Measurements from ENCODE around the gene C1orf167.

C1orf167 gene

DNA sequence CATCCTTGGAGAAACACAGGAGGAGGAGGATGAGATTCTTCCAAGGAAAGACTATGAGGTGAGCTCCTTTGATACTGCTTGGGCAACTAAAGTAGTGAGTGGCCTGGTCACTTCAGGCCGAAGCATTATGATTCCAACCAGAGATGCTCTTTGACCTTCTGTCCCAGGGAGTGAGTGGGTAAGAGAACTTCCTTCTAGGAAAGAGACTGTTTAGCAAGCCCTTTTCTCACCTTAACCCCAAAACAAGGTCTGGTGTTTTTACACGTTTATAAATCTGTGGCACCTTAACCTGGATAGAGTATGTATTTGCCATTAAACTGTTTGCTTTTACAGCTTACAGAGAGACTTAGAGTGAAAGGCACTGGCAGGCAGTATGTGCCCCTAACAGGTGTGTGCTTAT is 45.1 kb downstream of the C1orf167 start:
- Histone ChIP-seq H3K4me3 (ENCODE audit: insufficient read depth, low read depth, low read length, poor library complexity, severe bottlenecking) (no peak overlapping the region), H3K4me1 (ENCODE audit: control insufficient read depth, insufficient read depth, low read length, poor library complexity, severe bottlenecking) (peaks cover 32% of the 10 kb centered on the region), H3K27ac (ENCODE audit: insufficient read depth, low read length, poor library complexity, severe bottlenecking) (peak overlapping the region; percentile 85), H3K27me3 (replicated peaks; ENCODE audit: control insufficient read depth, insufficient read depth, low read length, poor library complexity, severe bottlenecking) (no peaks in the 10 kb centered on the region), H3K9me3 (ENCODE audit: control insufficient read depth, low read length) (no peaks in the 10 kb centered on the region), H3K36me3 (ENCODE audit: control insufficient read depth, insufficient read depth, low read length) (peaks cover 6% of the 10 kb centered on the region)
- no peak for DNase-seq

DNA sequence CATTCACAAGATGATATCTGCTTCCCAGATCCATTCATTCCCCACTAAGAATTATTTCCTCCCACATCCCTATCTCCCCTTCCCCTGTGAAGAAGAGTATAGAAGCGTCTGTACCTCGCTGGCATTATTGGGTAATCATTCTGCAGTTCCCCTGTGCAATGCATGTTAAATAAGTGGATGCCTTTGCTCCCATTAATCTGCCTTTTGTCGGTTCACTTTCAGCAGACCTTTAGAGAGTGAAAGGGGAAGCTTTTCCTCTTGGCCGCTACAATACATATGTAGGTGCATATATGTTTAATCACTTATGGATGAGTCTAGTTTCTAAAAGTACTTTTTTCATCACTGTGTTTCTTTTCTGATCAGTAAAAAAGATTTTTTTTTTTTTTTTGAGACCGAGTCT is 51.0 kb downstream of the C1orf167 start:
- H3K27ac ChIP-seq (ENCODE audit: insufficient read depth, low read length, poor library complexity, severe bottlenecking) = no peak overlapping the region
- H3K36me3 ChIP-seq (ENCODE audit: control insufficient read depth, insufficient read depth, low read length) = peaks cover 34% of the 10 kb centered on the region

DNA sequence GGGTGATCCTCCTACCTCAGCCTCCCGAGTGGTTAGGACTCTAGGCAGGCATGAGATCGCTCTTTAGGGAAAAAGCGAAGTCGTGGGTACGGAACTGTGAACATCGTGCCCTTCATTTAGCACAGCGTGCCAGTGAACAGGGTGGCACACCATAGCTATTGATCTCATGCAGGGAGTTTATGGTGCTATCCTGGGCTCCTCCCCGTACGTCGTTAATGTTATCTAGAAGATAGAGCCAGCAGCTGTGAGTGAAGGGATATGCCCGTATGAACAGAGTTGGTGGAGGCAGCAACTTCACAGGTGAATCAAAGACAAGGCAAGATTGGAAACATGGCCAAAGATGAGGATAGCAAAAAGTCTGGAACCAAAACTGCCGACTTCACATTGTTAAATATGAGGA is 55.2 kb downstream of the C1orf167 start:
- no peaks in the 10 kb centered on the region for H3K9me3 ChIP-seq (ENCODE audit: control insufficient read depth, low read length)
- DNase-seq = no peak
- H3K27me3 ChIP-seq (replicated peaks; ENCODE audit: control insufficient read depth, insufficient read depth, low read length, poor library complexity, severe bottlenecking) = no peaks in the 10 kb centered on the region
- H3K36me3 ChIP-seq (ENCODE audit: control insufficient read depth, insufficient read depth, low read length) = peaks cover 44% of the 10 kb centered on the region
- H3K27ac ChIP-seq (ENCODE audit: insufficient read depth, low read length, poor library complexity, severe bottlenecking) = no peak overlapping the region
- no peak overlapping the region for H3K4me3 ChIP-seq (ENCODE audit: insufficient read depth, low read depth, low read length, poor library complexity, severe bottlenecking)
- H3K4me1 ChIP-seq (ENCODE audit: control insufficient read depth, insufficient read depth, low read length, poor library complexity, severe bottlenecking) = no peaks in the 10 kb centered on the region

More for the DNA sequence above, 51.0 kb downstream of the C1orf167 start:
- Histone ChIP-seq H3K27me3 (replicated peaks; ENCODE audit: control insufficient read depth, insufficient read depth, low read length, poor library complexity, severe bottlenecking) (no peaks in the 10 kb centered on the region), H3K4me1 (ENCODE audit: control insufficient read depth, insufficient read depth, low read length, poor library complexity, severe bottlenecking) (no peaks in the 10 kb centered on the region), H3K4me3 (ENCODE audit: insufficient read depth, low read depth, low read length, poor library complexity, severe bottlenecking) (no peak overlapping the region), H3K9me3 (ENCODE audit: control insufficient read depth, low read length) (no peaks in the 10 kb centered on the region)
- DNase-seq = no peak

DNA sequence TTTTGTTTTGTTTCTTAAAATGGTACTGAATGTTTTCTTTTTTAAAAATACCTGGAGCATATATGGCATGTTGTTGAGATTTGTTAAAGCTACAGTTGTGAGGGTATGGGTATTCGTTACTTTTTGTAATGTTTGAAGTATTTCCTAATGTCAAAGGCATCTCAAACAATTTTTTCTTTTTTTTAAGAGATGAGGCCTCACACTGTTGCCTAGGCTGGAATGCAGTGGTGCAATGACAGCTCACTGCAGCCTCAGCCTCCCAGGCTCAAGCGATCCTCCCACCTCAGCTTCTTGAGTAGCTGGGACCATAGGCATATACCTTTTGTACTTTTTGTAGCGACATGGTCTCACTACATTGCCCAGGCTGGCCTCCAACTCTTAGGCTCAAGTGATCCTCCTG is 60.1 kb downstream of the C1orf167 start:
- peaks cover 47% of the 10 kb centered on the region for H3K36me3 ChIP-seq (ENCODE audit: control insufficient read depth, insufficient read depth, low read length)

DNA sequence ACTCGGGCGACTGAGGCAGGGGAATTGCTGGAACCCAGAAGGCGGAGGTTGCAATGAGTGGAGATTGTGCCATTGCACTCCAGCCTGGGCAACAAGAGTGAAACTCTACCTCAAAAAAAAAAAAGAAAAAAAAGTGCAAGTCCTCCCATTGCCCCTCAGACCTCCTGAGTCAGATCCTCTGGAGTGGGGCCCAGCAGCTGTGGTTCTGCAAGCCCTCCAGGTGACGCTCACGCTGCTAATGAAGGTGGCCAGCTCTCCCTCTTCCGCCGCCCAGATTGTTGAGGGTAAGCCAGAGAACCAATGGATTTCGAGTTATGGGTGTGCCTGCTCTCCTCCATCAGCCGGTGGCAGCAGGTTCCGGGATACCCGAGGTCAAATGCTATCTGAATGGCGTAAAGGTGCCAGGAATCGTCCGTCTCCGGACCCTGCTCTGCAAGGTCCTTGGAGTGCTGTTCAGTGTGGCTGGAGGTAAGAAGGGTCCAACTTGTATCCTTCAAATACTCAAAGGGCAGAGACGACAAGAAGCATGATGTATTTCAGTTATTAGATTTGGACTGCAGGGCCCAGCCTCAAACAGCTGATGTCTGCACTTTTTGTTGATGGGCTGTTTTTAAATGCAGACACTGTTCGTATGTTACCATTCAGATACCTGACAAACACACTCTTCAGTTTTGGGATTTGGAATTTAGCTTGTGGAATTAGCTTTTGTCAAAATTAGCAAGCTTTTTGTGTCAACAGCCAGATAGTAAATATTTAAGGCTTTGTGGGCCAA is 61.6 kb downstream of the C1orf167 start:
- Histone ChIP-seq H3K4me1 (ENCODE audit: control insufficient read depth, insufficient read depth, low read length, poor library complexity, severe bottlenecking) (no peaks in the 10 kb centered on the region), H3K4me3 (ENCODE audit: insufficient read depth, low read depth, low read length, poor library complexity, severe bottlenecking) (no peak overlapping the region), H3K36me3 (ENCODE audit: control insufficient read depth, insufficient read depth, low read length) (peaks cover 44% of the 10 kb centered on the region), H3K9me3 (ENCODE audit: control insufficient read depth, low read length) (no peaks in the 10 kb centered on the region), H3K27ac (ENCODE audit: insufficient read depth, low read length, poor library complexity, severe bottlenecking) (no peak overlapping the region), H3K27me3 (replicated peaks; ENCODE audit: control insufficient read depth, insufficient read depth, low read length, poor library complexity, severe bottlenecking) (no peaks in the 10 kb centered on the region)
- no peak for DNase-seq

More for the DNA sequence above, 60.1 kb downstream of the C1orf167 start:
- H3K9me3 ChIP-seq (ENCODE audit: control insufficient read depth, low read length) = no peaks in the 10 kb centered on the region
- no peak for DNase-seq
- no peaks in the 10 kb centered on the region for H3K27me3 ChIP-seq (replicated peaks; ENCODE audit: control insufficient read depth, insufficient read depth, low read length, poor library complexity, severe bottlenecking)
- no peak overlapping the region for H3K27ac ChIP-seq (ENCODE audit: insufficient read depth, low read length, poor library complexity, severe bottlenecking)
- H3K4me1 ChIP-seq (ENCODE audit: control insufficient read depth, insufficient read depth, low read length, poor library complexity, severe bottlenecking) = no peaks in the 10 kb centered on the region
- H3K4me3 ChIP-seq (ENCODE audit: insufficient read depth, low read depth, low read length, poor library complexity, severe bottlenecking) = no peak overlapping the region

DNA sequence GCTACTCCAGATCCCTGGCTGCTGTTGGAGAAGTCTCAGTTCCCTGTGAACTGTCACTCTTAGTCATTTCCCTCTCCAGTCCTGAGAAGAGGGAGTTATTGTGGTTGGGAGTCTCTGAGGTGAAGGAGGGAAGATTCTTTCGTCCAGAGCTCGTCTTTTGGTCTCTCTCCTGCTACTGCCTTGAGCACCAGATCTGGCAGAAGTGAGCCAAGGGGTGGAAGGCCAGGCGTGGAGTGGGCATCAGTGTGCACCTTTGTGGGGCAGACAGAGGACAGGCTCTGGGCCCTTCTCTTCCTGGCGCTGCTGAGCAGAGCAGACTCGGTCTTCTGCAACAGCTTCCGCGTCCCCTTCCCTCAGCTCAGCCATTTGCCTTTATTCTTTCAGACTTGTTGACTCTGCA is 63.1 kb downstream of the C1orf167 start:
- no peak for DNase-seq
- H3K36me3 ChIP-seq (ENCODE audit: control insufficient read depth, insufficient read depth, low read length) = peaks cover 42% of the 10 kb centered on the region
- H3K27ac ChIP-seq (ENCODE audit: insufficient read depth, low read length, poor library complexity, severe bottlenecking) = no peak overlapping the region
- H3K9me3 ChIP-seq (ENCODE audit: control insufficient read depth, low read length) = no peaks in the 10 kb centered on the region
- no peaks in the 10 kb centered on the region for H3K27me3 ChIP-seq (replicated peaks; ENCODE audit: control insufficient read depth, insufficient read depth, low read length, poor library complexity, severe bottlenecking)
- H3K4me3 ChIP-seq (ENCODE audit: insufficient read depth, low read depth, low read length, poor library complexity, severe bottlenecking) = no peak overlapping the region
- H3K4me1 ChIP-seq (ENCODE audit: control insufficient read depth, insufficient read depth, low read length, poor library complexity, severe bottlenecking) = no peaks in the 10 kb centered on the region

DNA sequence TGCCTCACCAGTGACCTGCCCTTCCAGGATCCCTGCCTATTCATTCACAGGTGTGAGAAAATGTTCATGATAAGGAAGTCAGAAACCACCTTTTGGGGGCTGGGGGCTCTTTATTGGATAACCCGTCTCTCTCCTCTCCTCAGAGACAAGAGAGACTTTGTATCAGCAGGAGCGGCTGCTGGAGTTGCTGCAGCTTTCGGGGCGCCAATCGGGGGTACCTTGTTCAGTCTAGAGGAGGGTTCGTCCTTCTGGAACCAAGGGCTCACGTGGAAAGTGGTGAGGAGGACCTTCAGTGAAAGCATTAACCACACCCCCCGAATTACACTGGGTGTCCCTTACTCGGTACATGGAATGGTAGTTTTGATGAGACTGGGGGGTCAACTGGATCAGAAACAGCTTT is 65.0 kb downstream of the C1orf167 start:
- Histone ChIP-seq H3K4me1 (ENCODE audit: control insufficient read depth, insufficient read depth, low read length, poor library complexity, severe bottlenecking) (no peaks in the 10 kb centered on the region), H3K27ac (ENCODE audit: insufficient read depth, low read length, poor library complexity, severe bottlenecking) (no peak overlapping the region), H3K4me3 (ENCODE audit: insufficient read depth, low read depth, low read length, poor library complexity, severe bottlenecking) (no peak overlapping the region), H3K36me3 (ENCODE audit: control insufficient read depth, insufficient read depth, low read length) (peaks cover 42% of the 10 kb centered on the region), H3K27me3 (replicated peaks; ENCODE audit: control insufficient read depth, insufficient read depth, low read length, poor library complexity, severe bottlenecking) (no peaks in the 10 kb centered on the region), H3K9me3 (ENCODE audit: control insufficient read depth, low read length) (no peaks in the 10 kb centered on the region)
- no peak for DNase-seq

DNA sequence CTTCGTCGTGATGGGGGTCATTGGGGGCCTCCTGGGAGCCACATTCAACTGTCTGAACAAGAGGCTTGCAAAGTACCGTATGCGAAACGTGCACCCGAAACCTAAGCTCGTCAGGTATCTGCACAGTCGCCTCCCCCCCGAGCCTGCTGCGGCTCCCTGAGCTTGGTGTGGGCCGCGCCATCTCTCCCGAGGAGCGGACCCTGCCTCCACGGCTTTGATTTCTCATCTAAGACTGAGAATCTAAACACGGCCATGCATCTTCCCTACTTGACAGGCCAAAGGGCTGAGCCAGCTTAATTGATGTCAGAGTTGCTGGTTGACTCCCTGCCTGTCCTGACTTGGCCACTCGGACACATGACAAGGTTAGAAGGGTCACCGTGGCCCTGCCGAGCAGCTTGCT is 66.5 kb downstream of the C1orf167 start:
- H3K36me3 ChIP-seq (ENCODE audit: control insufficient read depth, insufficient read depth, low read length) = peaks cover 46% of the 10 kb centered on the region

DNA sequence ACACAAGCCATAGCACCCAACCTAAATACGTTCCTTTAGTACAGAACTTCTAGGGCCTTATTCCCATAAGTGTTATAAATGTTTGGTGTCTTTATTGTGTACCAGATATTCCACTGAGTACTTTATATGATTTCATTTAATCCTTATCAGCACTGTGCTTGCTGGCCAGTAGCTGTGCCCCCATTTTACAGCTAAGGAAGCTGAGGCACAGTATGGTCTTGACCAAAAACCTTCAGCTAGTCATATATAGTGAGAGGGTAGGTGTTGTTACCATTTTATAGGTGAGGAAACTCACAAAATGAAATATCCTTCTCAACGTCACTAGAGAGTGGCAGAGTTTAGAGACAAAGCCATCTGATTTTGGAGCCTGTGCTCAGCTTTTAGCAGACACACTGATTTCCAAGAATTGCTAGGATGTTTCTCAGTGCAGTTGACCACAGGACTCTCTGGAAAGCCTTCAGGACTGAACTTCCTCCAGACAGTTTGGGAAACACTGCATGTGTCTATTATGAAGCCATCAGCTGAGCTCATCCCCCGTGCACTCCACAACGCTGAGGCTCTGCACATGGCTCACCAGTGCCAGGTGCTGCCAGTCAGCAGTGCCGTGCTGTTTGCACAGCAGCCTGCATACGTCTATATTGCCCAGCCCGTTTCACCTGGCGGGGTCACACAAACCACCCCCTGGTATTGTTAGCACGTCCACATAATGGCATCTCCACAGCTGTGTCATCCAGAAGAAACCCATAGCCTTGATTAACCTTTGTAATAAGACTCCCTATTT is 70.1 kb downstream of the C1orf167 start:
- no peak overlapping the region for H3K4me3 ChIP-seq (ENCODE audit: insufficient read depth, low read depth, low read length, poor library complexity, severe bottlenecking)
- no peaks in the 10 kb centered on the region for H3K27me3 ChIP-seq (replicated peaks; ENCODE audit: control insufficient read depth, insufficient read depth, low read length, poor library complexity, severe bottlenecking)
- no peaks in the 10 kb centered on the region for H3K4me1 ChIP-seq (ENCODE audit: control insufficient read depth, insufficient read depth, low read length, poor library complexity, severe bottlenecking)
- no peaks in the 10 kb centered on the region for H3K9me3 ChIP-seq (ENCODE audit: control insufficient read depth, low read length)
- no peak for DNase-seq
- H3K27ac ChIP-seq (ENCODE audit: insufficient read depth, low read length, poor library complexity, severe bottlenecking) = no peak overlapping the region
- H3K36me3 ChIP-seq (ENCODE audit: control insufficient read depth, insufficient read depth, low read length) = peaks cover 43% of the 10 kb centered on the region

More for the DNA sequence above, 66.5 kb downstream of the C1orf167 start:
- no peak overlapping the region for H3K27ac ChIP-seq (ENCODE audit: insufficient read depth, low read length, poor library complexity, severe bottlenecking)
- no peaks in the 10 kb centered on the region for H3K4me1 ChIP-seq (ENCODE audit: control insufficient read depth, insufficient read depth, low read length, poor library complexity, severe bottlenecking)
- H3K4me3 ChIP-seq (ENCODE audit: insufficient read depth, low read depth, low read length, poor library complexity, severe bottlenecking) = no peak overlapping the region
- no peak for DNase-seq
- no peaks in the 10 kb centered on the region for H3K27me3 ChIP-seq (replicated peaks; ENCODE audit: control insufficient read depth, insufficient read depth, low read length, poor library complexity, severe bottlenecking)
- no peaks in the 10 kb centered on the region for H3K9me3 ChIP-seq (ENCODE audit: control insufficient read depth, low read length)

DNA sequence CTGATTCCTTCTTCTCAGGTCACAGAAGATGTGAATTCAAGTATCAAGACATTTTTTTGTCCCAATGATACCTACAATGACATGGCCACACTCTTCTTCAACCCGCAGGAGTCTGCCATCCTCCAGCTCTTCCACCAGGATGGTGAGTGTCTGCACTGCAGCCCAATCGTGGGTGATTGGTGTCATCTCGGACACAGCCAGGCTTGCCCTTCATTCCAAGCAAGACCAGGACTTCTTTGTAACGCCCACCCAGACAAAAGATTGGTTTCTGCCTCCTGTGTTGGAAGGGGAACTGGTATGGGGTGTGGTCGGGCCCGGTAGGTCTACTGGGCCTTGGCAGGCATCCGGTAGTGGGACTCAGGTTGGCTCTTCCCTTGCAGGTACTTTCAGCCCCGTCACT is 71.5 kb downstream of the C1orf167 start:
- Histone ChIP-seq H3K4me1 (ENCODE audit: control insufficient read depth, insufficient read depth, low read length, poor library complexity, severe bottlenecking) (no peaks in the 10 kb centered on the region), H3K27me3 (replicated peaks; ENCODE audit: control insufficient read depth, insufficient read depth, low read length, poor library complexity, severe bottlenecking) (no peaks in the 10 kb centered on the region), H3K4me3 (ENCODE audit: insufficient read depth, low read depth, low read length, poor library complexity, severe bottlenecking) (no peak overlapping the region), H3K27ac (ENCODE audit: insufficient read depth, low read length, poor library complexity, severe bottlenecking) (no peak overlapping the region), H3K36me3 (ENCODE audit: control insufficient read depth, insufficient read depth, low read length) (peaks cover 50% of the 10 kb centered on the region), H3K9me3 (ENCODE audit: control insufficient read depth, low read length) (no peaks in the 10 kb centered on the region)
- no peak for DNase-seq

All from effector memory CD4-positive, alpha-beta T cell (primary cell).